Loucy (cell line): ENCODE measurements around the gene ZBTB20.

Experiments used
- H2AFZ ChIP-seq: fragments of 200-600 bp; sonication (generic); 2 replicates; pipeline ENCODE4 v1.6.0; 2016; ENCODE audit warnings: antibody characterized with exemption, mild to moderate bottlenecking, low read length, moderate library complexity
- H3F3A ChIP-seq: fragments of 200-600 bp; 2 replicates; pipeline ENCODE4 v1.6.0; 2016; ENCODE audit warnings: antibody characterized with exemption, low read depth, mild to moderate bottlenecking
- H3K27me3 ChIP-seq: fragments of 200-600 bp; sonication (generic); 2 replicates; pipeline ENCODE4 v1.6.1; 2014; ENCODE audit warnings: low read length, mild to moderate bottlenecking; ENCODE audit not compliant: insufficient read depth, poor library complexity, severe bottlenecking
- H3K36me3 ChIP-seq: fragments of 200-600 bp; sonication (generic); 2 replicates; pipeline ENCODE4 v1.6.1; 2016; ENCODE audit warnings: low read length; ENCODE audit not compliant: insufficient read depth
- H3K4me1 ChIP-seq: fragments of 200-600 bp; sonication (generic); 2 replicates; pipeline ENCODE4 v1.5.1; 2014; ENCODE audit warnings: low read length, mild to moderate bottlenecking; ENCODE audit not compliant: insufficient read depth, poor library complexity, severe bottlenecking
- H3K4me2 ChIP-seq: fragments of 200-600 bp; sonication (generic); 2 replicates; pipeline ENCODE4 v1.6.0; 2014; ENCODE audit warnings: antibody characterized with exemption, low read length, low read depth, mild to moderate bottlenecking; ENCODE audit not compliant: poor library complexity, severe bottlenecking
- H3K4me3 ChIP-seq: fragments of 200-600 bp; sonication (generic); 2 replicates; pipeline ENCODE4 v1.5.1; 2014; ENCODE audit warnings: low read length, mild to moderate bottlenecking, mixed read lengths; ENCODE audit not compliant: poor library complexity, severe bottlenecking
- H3K79me2 ChIP-seq: fragments of 200-600 bp; sonication (generic); 2 replicates; pipeline ENCODE4 v1.6.1; 2014; ENCODE audit warnings: low read length; ENCODE audit not compliant: insufficient read depth
- H3K9ac ChIP-seq: fragments of 200-600 bp; sonication (generic); 2 replicates; pipeline ENCODE4 v1.6.0; 2014; ENCODE audit warnings: mild to moderate bottlenecking, low read depth, low read length, moderate library complexity; ENCODE audit not compliant: poor library complexity, severe bottlenecking
- H3K9me2 ChIP-seq: fragments of 200-600 bp; sonication (generic); replicated peaks from 2 replicates; pipeline ENCODE4 v1.6.1; 2016; ENCODE audit warnings: low read depth, low read length, mixed read lengths
- H3K9me3 ChIP-seq: fragments of 200-600 bp; sonication (generic); 2 replicates; pipeline ENCODE4 v1.6.1; 2014; ENCODE audit warnings: mild to moderate bottlenecking, antibody characterized with exemption, low read length, low read depth; ENCODE audit not compliant: insufficient read depth
- H4K20me1 ChIP-seq: fragments of 200-600 bp; sonication (generic); 2 replicates; pipeline ENCODE4 v1.6.0; 2014; ENCODE audit warnings: antibody characterized with exemption, low read length, mild to moderate bottlenecking; ENCODE audit not compliant: insufficient read depth, poor library complexity, severe bottlenecking
- CTCF ChIP-seq: fragments of 200-600 bp; sonication (generic); conservative IDR thresholded peaks from 2 replicates; pipeline ENCODE4 v1.5.1; 2014; ENCODE audit warnings: mild to moderate bottlenecking, antibody characterized with exemption, low read length
- EZH2phosphoT487 ChIP-seq: fragments of 200-600 bp; IDR thresholded peaks from 2 replicates; pipeline ENCODE4 v1.6.1; 2018; ENCODE audit warnings: antibody characterized with exemption, mild to moderate bottlenecking, moderate library complexity, borderline replicate concordance

The ZBTB20 gene

GRCh38 chr3:114571363-114571762 lies 575.7 kb downstream of the ZBTB20 start:
- Histone ChIP-seq H3K27me3 (no peaks in the 10 kb centered on the region), H3K9ac (no peak overlapping the region), H3K79me2 (no peaks in the 10 kb centered on the region), H2AFZ (no peak overlapping the region), H3K9me3 (no peaks in the 10 kb centered on the region), H3K4me1 (peaks cover 16% of the 10 kb centered on the region), H4K20me1 (no peaks in the 10 kb centered on the region), H3K9me2 (no peaks in the 10 kb centered on the region), H3K4me3 (no peak overlapping the region), H3F3A (no peaks in the 10 kb centered on the region), H3K4me2 (no peak overlapping the region), H3K36me3 (no peaks in the 10 kb centered on the region)
- TF ChIP-seq EZH2phosphoT487 (no peak), CTCF (no peak)

GRCh38 chr3:114569186-114569585 lies 577.9 kb downstream of the ZBTB20 start:
- no peak overlapping the region for H3K9ac ChIP-seq
- H3K9me3 ChIP-seq, result no peaks in the 10 kb centered on the region
- TF ChIP-seq CTCF, result no peak
- TF ChIP-seq EZH2phosphoT487, result no peak
- no peaks in the 10 kb centered on the region for H3K79me2 ChIP-seq
- no peaks in the 10 kb centered on the region for H3F3A ChIP-seq
- H3K9me2 ChIP-seq, result no peaks in the 10 kb centered on the region
- no peaks in the 10 kb centered on the region for H4K20me1 ChIP-seq
- no peak overlapping the region for H2AFZ ChIP-seq
- H3K36me3 ChIP-seq, result no peaks in the 10 kb centered on the region
- no peaks in the 10 kb centered on the region for H3K27me3 ChIP-seq
- H3K4me2 ChIP-seq, result no peak overlapping the region
- peaks cover 22% of the 10 kb centered on the region for H3K4me1 ChIP-seq
- H3K4me3 ChIP-seq, result no peak overlapping the region

- no peak overlapping the region for H2AFZ ChIP-seq
- H3K9ac ChIP-seq, result no peak overlapping the region
- no peaks in the 10 kb centered on the region for H4K20me1 ChIP-seq
- no peak overlapping the region for H3K4me3 ChIP-seq
- no peak overlapping the region for H3K4me2 ChIP-seq
- H3K27me3 ChIP-seq, result no peaks in the 10 kb centered on the region
- no peaks in the 10 kb centered on the region for H3F3A ChIP-seq
- no peaks in the 10 kb centered on the region for H3K36me3 ChIP-seq
- H3K4me1 ChIP-seq, result peaks cover 22% of the 10 kb centered on the region
- no peaks in the 10 kb centered on the region for H3K9me3 ChIP-seq
- TF ChIP-seq EZH2phosphoT487 (no peak), CTCF (no peak)
- H3K79me2 ChIP-seq, result no peaks in the 10 kb centered on the region
- no peaks in the 10 kb centered on the region for H3K9me2 ChIP-seq
Measured at GRCh38 chr3:114567771-114568170, 579.3 kb downstream of the ZBTB20 start.
